Heart right ventricle (tissue), 16 donors: ENCODE measurements around the gene GATAD2A. TPM values are rescaled to one million over a fixed set of nuclear protein-coding genes. Genes with fewer than 3 reads are reported as not detected.
A peak's percentile ranks its signal among the peaks of the same experiment; 100 is the strongest.

Source experiments
- ATAC-seq, 8 donors: fragments of 200-7000 bp; cut with Tn5 transposase; one replicate each; pipeline ENCODE4 v1.9.1; 2020; ENCODE audit warnings: mild to moderate bottlenecking in 8 of 8, moderate library complexity in 8 of 8, moderate number of reproducible peaks in 1 of 8
- DNase-seq, 2 donors: peaks; one replicate each; pipeline ENCODE4 v3.0.0-alpha.2; 2020
- H3K27ac ChIP-seq, 10 donors: fragments of 200-600 bp; sonication (generic) in 2 of 10; one replicate each; pipeline versions ENCODE4 v1.5.0 to v1.8.0; 2020 to 2022; ENCODE audit warnings: mild to moderate bottlenecking in 3 of 10
- H3K27me3 ChIP-seq, 7 donors: fragments of 200-600 bp; one replicate each; pipeline ENCODE4 v1.8.0; 2021 to 2022; ENCODE audit warnings: mild to moderate bottlenecking in 2 of 7
- H3K36me3 ChIP-seq, 9 donors: fragments of 200-600 bp; sonication (generic) in 1 of 9; one replicate each; pipeline versions ENCODE4 v1.5.0 to v1.8.0; 2020 to 2022; ENCODE audit warnings: mild to moderate bottlenecking in 2 of 9
- H3K4me1 ChIP-seq, 9 donors: fragments of 200-600 bp; sonication (generic) in 1 of 9; one replicate each; pipeline versions ENCODE4 v1.5.0 to v1.8.0; 2020 to 2022; ENCODE audit warnings: mild to moderate bottlenecking in 4 of 9
- H3K4me3 ChIP-seq, 10 donors: fragments of 200-600 bp; sonication (generic) in 2 of 10; one replicate each; pipeline versions ENCODE4 v1.5.0 to v1.8.0; 2020 to 2022; ENCODE audit warnings: mild to moderate bottlenecking in 7 of 10, moderate library complexity in 2 of 10
- H3K9me3 ChIP-seq, 11 donors: fragments of 200-600 bp in 10 of 11; sonication (generic) in 2 of 11; one replicate each; pipeline versions ENCODE4 v1.5.0 to v1.8.0; 2013 to 2022; ENCODE audit warnings: mild to moderate bottlenecking in 2 of 11, control low read depth in 1 of 11, moderate library complexity in 1 of 11
- WGBS, 2 donors: extraction: QIAGEN DNeasy Blood & Tissue Kit; methylation state at CpG; one replicate each; pipeline ENCODE4 v1.1.7; 2013; ENCODE audit warnings: inconsistent platforms in 1 of 2; 5-methylcytosine and 5-hydroxymethylcytosine counted together
- intact Hi-C, 10 donors: fragments of 100-400 bp; cut with DNase I; formaldehyde crosslinking; loops; one replicate each; pipeline versions ENCODE4 v1.11.1 to v1.14.2; 2022
- polyA plus RNA-seq, 2 donors: library from polyadenylated mRNA; stranded (reverse); fragments of 200-250 nt; gene quantifications; one replicate each; pipeline ENCODE4 v1.2.3, GENCODE V29; 2013
- total RNA-seq, 10 donors: library from RNA; stranded (reverse); fragmentation: NEBNext Ultra II Directional in 3 of 10; extraction: Animal tissue kit (Norgen Biotek cat#: 25700) in 3 of 10; gene quantifications; one replicate each; pipeline versions ENCODE4 v1.2.1 to v1.2.4, GENCODE V29; 2021 to 2023
- TF ChIP-seq, protein P1 (sequence below), 9 donors: fragments of 200-600 bp; sonication (generic) in 2 of 9; IDR thresholded peaks; one replicate each; pipeline versions ENCODE4 v1.5.0 to v1.8.0; 2021 to 2022; ENCODE audit warnings: antibody characterized with exemption in 9 of 9, mild to moderate bottlenecking in 5 of 9, moderate library complexity in 1 of 9
- donor health status: Arrhythmogenic right ventricular cardiomyopathy.
- donor health status: ischemic (EF 13 %, LVEDD 7.1; RV severe dilation, severe dysfunction).
- donor health status: healthy with polysubstance abuse.
- donor health status: DM: no; HTN: yes; CAD: no.
- donor health status: DM: no; HTN: no; CAD: no.
- donor health status: ischemic (EF 25% LVEDD 6.9; RV normal size, moderate dysfunction).
- donor health status: ischemic (EF 25% LVEDD 5.7; RV mildly dilated, moderate dysfunction).
- donor health status: healthy.
- donor health status: DM: yes; HTN: yes; CAD: no.
- donor health status: Ischemic cardiomyopathy.
- donor health status: ischemic (EF 35%, LVEDD 5.7; RV mildly dilated, moderate dysfunction).
- donor health status: nonischemic (EF 11% LVEDD 7.7; RV severe dilation, severe dysfunction).
- donor health status: DM: yes; HTN: yes; CAD: no.
- donor health status: PGD.
- donor health status: ischemic (EF 29% LVEDD 5.4; RV normal size, mild dysfunction).
- donor health status: nonischemic (EF 23%, LVEDD 6.1; RV moderate dilation, normal function).

The GATAD2A gene
- total and polyA plus RNA-seq, 12 donors = 7.5 to 48.5 (median 25.8) TPM

DNA sequence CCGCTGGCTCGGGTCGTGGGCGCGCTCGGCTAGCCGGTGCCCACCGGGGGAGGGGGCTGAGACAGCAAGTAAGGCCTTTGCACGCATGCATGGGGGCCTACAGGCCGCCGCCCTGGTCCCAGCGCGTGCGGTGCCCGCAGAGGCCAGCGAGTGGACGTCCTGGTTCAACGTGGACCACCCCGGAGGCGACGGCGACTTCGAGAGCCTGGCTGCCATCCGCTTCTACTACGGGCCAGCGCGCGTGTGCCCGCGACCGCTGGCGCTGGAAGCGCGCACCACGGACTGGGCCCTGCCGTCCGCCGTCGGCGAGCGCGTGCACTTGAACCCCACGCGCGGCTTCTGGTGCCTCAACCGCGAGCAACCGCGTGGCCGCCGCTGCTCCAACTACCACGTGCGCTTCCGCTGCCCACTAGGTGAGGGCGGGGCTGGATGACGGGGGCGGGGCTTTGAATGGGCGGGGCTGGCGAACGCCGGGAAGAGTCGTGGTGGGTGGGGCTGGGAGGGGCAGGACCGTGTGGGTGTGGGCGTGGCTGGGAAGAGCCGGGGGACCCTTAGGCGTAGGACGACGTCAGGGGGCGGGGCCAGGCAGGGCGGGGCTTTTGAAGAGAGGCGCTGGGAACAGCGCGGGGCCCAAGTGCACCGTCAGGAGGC is 134.7 kb downstream of the GATAD2A start:
- Histone ChIP-seq H3K4me3 (peak overlapping the region in 4 of 10 donors; percentile 5 to 26 (median 12)), H3K27me3 (peaks cover 4 to 73% (median 70%) of the 10 kb centered on the region in 7 donors), H3K27ac (no peak overlapping the region), H3K36me3 (no peaks in the 10 kb centered on the region), H3K4me1 (peaks cover 9 to 35% (median 26%) of the 10 kb centered on the region in 9 donors), H3K9me3 (no peaks in the 10 kb centered on the region)
- peak; percentile 9 to 46 (median 22) for ATAC-seq
- TF ChIP-seq, protein P1, sequence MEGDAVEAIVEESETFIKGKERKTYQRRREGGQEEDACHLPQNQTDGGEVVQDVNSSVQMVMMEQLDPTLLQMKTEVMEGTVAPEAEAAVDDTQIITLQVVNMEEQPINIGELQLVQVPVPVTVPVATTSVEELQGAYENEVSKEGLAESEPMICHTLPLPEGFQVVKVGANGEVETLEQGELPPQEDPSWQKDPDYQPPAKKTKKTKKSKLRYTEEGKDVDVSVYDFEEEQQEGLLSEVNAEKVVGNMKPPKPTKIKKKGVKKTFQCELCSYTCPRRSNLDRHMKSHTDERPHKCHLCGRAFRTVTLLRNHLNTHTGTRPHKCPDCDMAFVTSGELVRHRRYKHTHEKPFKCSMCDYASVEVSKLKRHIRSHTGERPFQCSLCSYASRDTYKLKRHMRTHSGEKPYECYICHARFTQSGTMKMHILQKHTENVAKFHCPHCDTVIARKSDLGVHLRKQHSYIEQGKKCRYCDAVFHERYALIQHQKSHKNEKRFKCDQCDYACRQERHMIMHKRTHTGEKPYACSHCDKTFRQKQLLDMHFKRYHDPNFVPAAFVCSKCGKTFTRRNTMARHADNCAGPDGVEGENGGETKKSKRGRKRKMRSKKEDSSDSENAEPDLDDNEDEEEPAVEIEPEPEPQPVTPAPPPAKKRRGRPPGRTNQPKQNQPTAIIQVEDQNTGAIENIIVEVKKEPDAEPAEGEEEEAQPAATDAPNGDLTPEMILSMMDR (IDR thresholded peaks at IDR 0.05) = no peak
- intact Hi-C loops = no loop called here
- peak; percentile 45 to 73 for DNase-seq
- 11 to 15% methylated on average over 57 to 74 of the region's 74 CpGs for WGBS, 2 donors

DNA sequence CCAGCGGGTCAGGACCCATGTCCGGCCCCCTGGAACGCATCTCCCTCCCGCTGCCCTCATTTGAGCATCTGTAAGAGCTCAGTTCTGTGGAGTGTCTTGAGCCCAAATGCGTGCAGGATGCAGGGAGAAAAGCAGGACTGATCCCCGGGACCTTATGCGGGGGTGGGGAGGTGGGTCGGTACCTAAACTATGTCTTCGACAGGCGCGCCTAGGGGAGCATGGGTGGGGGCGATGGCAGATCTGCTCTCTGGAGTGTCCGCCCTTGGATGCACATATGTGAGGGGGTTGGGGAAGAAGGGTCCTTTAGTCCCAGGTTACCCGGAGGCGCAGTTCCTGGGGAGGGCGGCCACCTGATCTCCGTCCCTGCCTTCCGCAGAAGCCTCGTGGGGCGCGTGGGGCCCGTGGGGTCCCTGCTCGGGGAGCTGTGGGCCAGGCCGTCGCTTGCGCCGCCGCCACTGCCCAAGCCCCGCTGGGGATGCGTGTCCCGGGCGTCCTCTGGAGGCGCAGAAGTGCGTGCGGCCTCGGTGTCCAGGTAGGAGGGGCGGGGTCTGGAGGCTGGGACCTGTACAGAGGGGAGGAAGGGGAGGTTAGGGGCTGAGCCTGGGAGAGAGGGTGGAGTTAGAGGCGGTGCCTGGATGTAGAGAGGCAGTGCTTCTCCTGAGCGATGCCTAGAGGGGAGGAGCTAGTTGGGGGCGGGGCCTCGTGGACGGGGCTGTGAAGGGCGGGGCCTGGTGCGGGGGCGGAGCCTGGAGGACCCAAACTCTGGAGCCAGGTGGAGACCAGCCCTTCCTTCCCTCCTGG is 135.4 kb downstream of the GATAD2A start:
- Histone ChIP-seq H3K4me3 (peak overlapping the region in 6 of 10 donors; percentile 5 to 26 (median 12)), H3K4me1 (peaks cover 9 to 35% (median 26%) of the 10 kb centered on the region in 9 donors), H3K9me3 (no peaks in the 10 kb centered on the region), H3K27ac (no peak overlapping the region), H3K36me3 (no peaks in the 10 kb centered on the region), H3K27me3 (peaks cover 4 to 78% (median 70%) of the 10 kb centered on the region in 7 donors)
- DNase-seq = no peak
- peak in 2 of 8 donors; percentile 18 to 21 for ATAC-seq
- TF ChIP-seq, protein P1 (IDR thresholded peaks at IDR 0.05) = no peak
- intact Hi-C loops = no loop called here
- 3 to 4% methylated on average over 45 of the region's 45 CpGs for WGBS, 2 donors

- Histone ChIP-seq H3K4me1 (peaks cover 9 to 37% (median 28%) of the 10 kb centered on the region in 9 donors), H3K4me3 (no peak overlapping the region), H3K27me3 (peaks cover 4 to 83% (median 70%) of the 10 kb centered on the region in 7 donors), H3K9me3 (no peaks in the 10 kb centered on the region), H3K27ac (no peak overlapping the region), H3K36me3 (no peaks in the 10 kb centered on the region)
- WGBS, 2 donors = 85 to 91% methylated on average over 16 of the region's 16 CpGs
- no peak for DNase-seq
- intact Hi-C loops = no loop called here
- TF ChIP-seq, protein P1 (IDR thresholded peaks at IDR 0.05) = no peak
- no peak for ATAC-seq
These were observed 136.1 kb downstream of the GATAD2A start for GRCh38 chr19:19541616-19542015.

DNA sequence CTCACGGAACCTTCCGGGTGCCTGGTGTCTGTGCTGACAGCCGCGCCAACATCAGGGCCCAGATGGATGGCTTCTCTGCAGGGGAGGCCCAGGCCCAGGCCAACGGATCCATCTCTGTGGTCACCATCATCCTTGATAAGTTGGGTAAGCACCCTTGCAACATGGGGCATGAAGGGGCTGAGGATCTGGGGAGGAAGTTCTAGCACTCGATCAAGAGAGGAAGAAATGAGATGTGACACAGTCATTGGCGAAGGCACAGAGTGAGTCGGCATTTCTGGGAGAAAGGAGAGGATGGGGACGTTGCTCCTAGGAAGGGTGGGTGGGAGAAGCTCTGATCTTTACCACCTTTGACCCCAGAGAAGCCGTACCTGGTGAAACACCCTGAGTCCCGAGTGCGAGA is 137.0 kb downstream of the GATAD2A start:
- Histone ChIP-seq H3K4me3 (no peak overlapping the region), H3K36me3 (no peaks in the 10 kb centered on the region), H3K27me3 (peaks cover 4 to 88% (median 74%) of the 10 kb centered on the region in 7 donors), H3K4me1 (peaks cover 12 to 46% (median 34%) of the 10 kb centered on the region in 9 donors), H3K9me3 (no peaks in the 10 kb centered on the region), H3K27ac (no peak overlapping the region)
- ATAC-seq (no peak), DNase-seq (no peak)
- WGBS, 2 donors = 84 to 89% methylated on average over 12 of the region's 12 CpGs
- TF ChIP-seq, protein P1 (IDR thresholded peaks at IDR 0.05) = no peak
- intact Hi-C loops = no loop called here
